IMR-90 (cell line): ENCODE measurements around the gene DNAJB5. TPM values are rescaled to one million over a fixed set of nuclear protein-coding genes. Genes with fewer than 3 reads are reported as not detected.

Experiments
- ATAC-seq: fragments of 200-7000 bp; cut with Tn5 transposase; 2 replicates; pipeline ENCODE4 v1.9.1; 2020; ENCODE audit warnings: low read depth, mild to moderate bottlenecking, moderate library complexity
- BruUV-seq: library from RNA; stranded (reverse); fragments of 400-500 nt; replicated peaks from 2 replicates; lab custom pipeline; 2021; lab: Mats Ljungman, UMichigan
- CTCF ChIA-PET: fragments of 300-600 bp; formaldehyde crosslinking; extraction: SDS; loops from one replicate; lab custom pipeline; 2021; ENCODE audit warnings: antibody characterized with exemption; lab: Yijun Ruan, JAX
- POLR2A ChIA-PET: fragments of 300-600 bp; sonication (Branson Sonifier 250); formaldehyde crosslinking; loops from one replicate; lab custom pipeline; 2022; ENCODE audit warnings: antibody characterized with exemption; ENCODE audit not compliant: unreplicated experiment; lab: Charles Lee
- DNase-seq: peaks from one replicate; pipeline ENCODE4 v3.0.0; 2013
- H2AFZ ChIP-seq: replicated peaks from 2 replicates; pipeline ENCODE3; 2013; ENCODE audit warnings: low read length, mild to moderate bottlenecking; ENCODE audit not compliant: poor library complexity
- H2AK5ac ChIP-seq: 2 replicates; pipeline ENCODE4 v1.6.1; 2013; ENCODE audit warnings: low read depth, low read length, inconsistent platforms
- H2AK9ac ChIP-seq: replicated peaks from 2 replicates; pipeline ENCODE3; 2013; ENCODE audit warnings: mild to moderate bottlenecking, low read depth, low read length, moderate library complexity; ENCODE audit not compliant: poor library complexity
- H2BK120ac ChIP-seq: 2 replicates; pipeline ENCODE4 v1.6.1; 2013; ENCODE audit warnings: low read depth, low read length, inconsistent platforms
- H2BK15ac ChIP-seq: 3 replicates; pipeline ENCODE4 v1.6.1; 2013; ENCODE audit warnings: low read depth, low read length, inconsistent platforms
- H2BK20ac ChIP-seq: 2 replicates; pipeline ENCODE4 v1.6.1; 2013; ENCODE audit warnings: low read depth, mild to moderate bottlenecking, inconsistent platforms, low read length, moderate library complexity
- H2BK5ac ChIP-seq: 2 replicates; pipeline ENCODE4 v1.6.1; 2013; ENCODE audit warnings: mild to moderate bottlenecking, low read depth, low read length, inconsistent platforms; ENCODE audit not compliant: poor library complexity, severe bottlenecking
- H3K14ac ChIP-seq: replicated peaks from 2 replicates; pipeline ENCODE4 v1.6.1; 2013; ENCODE audit warnings: low read depth, low read length, inconsistent platforms
- H3K18ac ChIP-seq: 2 replicates; pipeline ENCODE4 v1.6.1; 2013; ENCODE audit warnings: low read depth, low read length, control low read depth
- H3K23ac ChIP-seq: 2 replicates; pipeline ENCODE4 v1.6.1; 2013; ENCODE audit warnings: low read depth, low read length, inconsistent platforms
- H3K27ac ChIP-seq: 2 replicates; pipeline ENCODE4 v1.5.1; 2013; ENCODE audit warnings: mild to moderate bottlenecking, control low read depth, low read length; ENCODE audit not compliant: insufficient read depth
- H3K27me3 ChIP-seq: 2 replicates; pipeline ENCODE4 v1.6.1; 2013; ENCODE audit warnings: low read length; ENCODE audit not compliant: control insufficient read depth, insufficient read depth
- H3K36me3 ChIP-seq: 2 replicates; pipeline ENCODE4 v1.6.1; 2013; ENCODE audit warnings: low read length, mixed read lengths; ENCODE audit not compliant: control insufficient read depth, insufficient read depth
- H3K4ac ChIP-seq: 2 replicates; pipeline ENCODE4 v1.6.1; 2013; ENCODE audit warnings: low read depth, low read length, inconsistent platforms
- H3K4me1 ChIP-seq: 2 replicates; pipeline ENCODE4 v1.6.1; 2013; ENCODE audit warnings: low read length, mixed read lengths; ENCODE audit not compliant: control insufficient read depth, insufficient read depth
- H3K4me2 ChIP-seq: 2 replicates; pipeline ENCODE4 v1.6.1; 2013; ENCODE audit warnings: low read depth, mild to moderate bottlenecking, control low read depth, low read length, moderate library complexity
- H3K4me3 ChIP-seq: 2 replicates; pipeline ENCODE4 v1.5.1; 2013; ENCODE audit warnings: low read depth, mild to moderate bottlenecking, control low read depth, low read length, moderate library complexity; ENCODE audit not compliant: insufficient read depth
- H3K56ac ChIP-seq: 2 replicates; pipeline ENCODE4 v1.6.1; 2013; ENCODE audit warnings: low read length, inconsistent platforms; ENCODE audit not compliant: insufficient read depth; ENCODE audit errors: extremely low read depth
- H3K79me1 ChIP-seq, 2 experiments: 2 replicates each; pipeline ENCODE4 v1.6.1; 2013; ENCODE audit warnings: low read length in 2 of 2, inconsistent platforms in 1 of 2, low read depth in 1 of 2
- H3K9ac ChIP-seq: 2 replicates; pipeline ENCODE4 v1.6.1; 2013; ENCODE audit warnings: low read depth, low read length, control low read depth
- H3K9me1 ChIP-seq: 2 replicates; pipeline ENCODE4 v1.6.1; 2013; ENCODE audit warnings: low read length, inconsistent platforms; ENCODE audit not compliant: insufficient read depth
- H3K9me3 ChIP-seq: 2 replicates; pipeline ENCODE4 v1.6.1; 2013; ENCODE audit warnings: low read length; ENCODE audit not compliant: control insufficient read depth, insufficient read depth
- H4K20me1 ChIP-seq: 2 replicates; pipeline ENCODE4 v1.6.1; 2013; ENCODE audit warnings: low read length, inconsistent platforms; ENCODE audit not compliant: insufficient read depth
- H4K5ac ChIP-seq: 2 replicates; pipeline ENCODE4 v1.6.1; 2013; ENCODE audit warnings: mild to moderate bottlenecking, low read depth, low read length, control low read depth
- H4K8ac ChIP-seq, 2 experiments: 2 replicates each; pipeline ENCODE4 v1.6.1; 2013; ENCODE audit warnings: low read depth in 2 of 2, low read length in 2 of 2, control low read depth in 1 of 2, inconsistent platforms in 1 of 2
- H4K91ac ChIP-seq: 2 replicates; pipeline ENCODE4 v1.6.1; 2013; ENCODE audit warnings: low read depth, low read length, inconsistent platforms; ENCODE audit not compliant: insufficient read depth
- BHLHE40 ChIP-seq: fragments of 150-350 bp; IDR thresholded peaks from 2 replicates; pipeline ENCODE4 v1.6.1; 2016; ENCODE audit warnings: mild to moderate bottlenecking, low read depth, low read length
- CEBPB ChIP-seq: IDR thresholded peaks from 2 replicates; pipeline ENCODE4 v1.6.1; 2012; ENCODE audit warnings: low read depth, low read length, improper control_type of control experiment
- CHD1 ChIP-seq: IDR thresholded peaks from 2 replicates; pipeline ENCODE4 v1.6.1; 2012; ENCODE audit warnings: low read depth, low read length, improper control_type of control experiment
- CTCF ChIP-seq: conservative IDR thresholded peaks from 2 replicates; pipeline ENCODE4 v1.5.1; 2012; ENCODE audit warnings: mild to moderate bottlenecking, low read depth, low read length, improper control_type of control experiment
- ELK1 ChIP-seq: fragments of 150-350 bp; IDR thresholded peaks from 2 replicates; pipeline ENCODE4 v1.6.1; 2016; ENCODE audit warnings: low read depth, mild to moderate bottlenecking, low read length, moderate library complexity, borderline replicate concordance
- FOS ChIP-seq: fragments of 150-350 bp; IDR thresholded peaks from 2 replicates; pipeline ENCODE4 v1.6.1; 2016; ENCODE audit warnings: low read depth, low read length
- MAFK ChIP-seq: IDR thresholded peaks from 2 replicates; pipeline ENCODE4 v1.6.1; 2012; ENCODE audit warnings: low read depth, low read length, improper control_type of control experiment
- MAZ ChIP-seq: IDR thresholded peaks from 2 replicates; pipeline ENCODE4 v1.6.1; 2012; ENCODE audit warnings: low read depth, mild to moderate bottlenecking, low read length, improper control_type of control experiment, moderate library complexity, borderline replicate concordance
- MXI1 ChIP-seq: IDR thresholded peaks from 2 replicates; pipeline ENCODE4 v1.6.1; 2012; ENCODE audit warnings: low read depth, mild to moderate bottlenecking, low read length, moderate library complexity, borderline replicate concordance
- POLR2A ChIP-seq: IDR thresholded peaks from 2 replicates; pipeline ENCODE4 v1.6.1; 2012; ENCODE audit warnings: mild to moderate bottlenecking, low read depth, low read length
- RCOR1 ChIP-seq: IDR thresholded peaks from 2 replicates; pipeline ENCODE4 v1.6.1; 2012; ENCODE audit warnings: mild to moderate bottlenecking, low read length, improper control_type of control experiment; ENCODE audit not compliant: insufficient replicate concordance
- RFX5 ChIP-seq: IDR thresholded peaks from 2 replicates; pipeline ENCODE4 v1.8.0; 2012; ENCODE audit warnings: low read depth, mild to moderate bottlenecking, low read length, moderate library complexity
- USF2 ChIP-seq: fragments of 150-350 bp; IDR thresholded peaks from 2 replicates; pipeline ENCODE4 v1.6.1; 2017; ENCODE audit warnings: mild to moderate bottlenecking, antibody characterized with exemption, low read length, low read depth
- WGBS, 2 experiments: methylation state at CpG; one replicate each; pipeline versions ENCODE4 v1.1.5 to v1.1.7; 2013; ENCODE audit warnings: missing lambda C conversion rate in 2 of 2; ENCODE audit not compliant: insufficient read length in 1 of 2; ENCODE audit errors: extremely low coverage in 2 of 2; 5-methylcytosine and 5-hydroxymethylcytosine counted together
- dilution Hi-C: fragments of 300-500 bp; cut with HindIII; formaldehyde crosslinking; loops from one replicate; pipeline ENCODE4 v1.14.3; 2018; ENCODE audit warnings: low sequenced_read_pairs; ENCODE audit not compliant: unreplicated experiment
- in situ Hi-C: fragments of 300-500 bp; cut with MboI; formaldehyde crosslinking; loops from 3 replicates; pipeline ENCODE4 v1.14.3; 2019; ENCODE audit warnings: low sequenced_read_pairs, inconsistent platforms, mixed read lengths
- intact Hi-C: fragments of 100-400 bp; cut with micrococcal nuclease; formaldehyde crosslinking; loops from 2 replicates; pipeline ENCODE4 v1.10.0; 2022
- polyA plus RNA-seq, 3 experiments: library from polyadenylated mRNA; depleted of rRNA; stranded (reverse); fragments of >200 nt; gene quantifications; 2 replicates each; pipeline ENCODE4 v1.2.3, GENCODE V29; 2012; ENCODE audit warnings: low replicate concordance in 1 of 3
- total RNA-seq: library from RNA; depleted of rRNA; stranded (reverse); fragments of >200 nt; gene quantifications from 2 replicates; pipeline ENCODE4 v1.2.3, GENCODE V29; 2012

Gene DNAJB5
- total and polyA plus RNA-seq, 2 of the 4 experiments (the other 2 are of a cell fraction): 11.4 to 14.9 TPM

GRCh38 chr9:34964458-34964857 is 25.1 kb upstream of the DNAJB5 start:
- no peak overlapping the region for H4K5ac ChIP-seq
- no peaks in the 10 kb centered on the region for H3K4me1 ChIP-seq
- no peak overlapping the region for H2AFZ ChIP-seq
- H3K9ac ChIP-seq: no peak overlapping the region
- H2AK5ac ChIP-seq: no peak overlapping the region
- H3K56ac ChIP-seq: no peak overlapping the region
- intact Hi-C loops: loop anchor here (10.0 kb wide), 1 partner anchor 210 kb away; no protein-coding TSS in a partner anchor
- CTCF ChIA-PET: no interaction called here
- no peak overlapping the region for H3K18ac ChIP-seq
- H2BK15ac ChIP-seq: no peak overlapping the region
- no peak overlapping the region for H2BK20ac ChIP-seq
- H4K20me1 ChIP-seq: no peaks in the 10 kb centered on the region
- BruUV-seq: no TSS peak
- no peak overlapping the region for H4K8ac ChIP-seq
- H4K91ac ChIP-seq: no peak overlapping the region
- in situ Hi-C loops: no loop called here
- H2AK9ac ChIP-seq: no peak overlapping the region
- no peak overlapping the region for H3K4ac ChIP-seq
- no peak overlapping the region for H3K23ac ChIP-seq
- H3K27me3 ChIP-seq: peaks cover 47% of the 10 kb centered on the region
- dilution Hi-C loops: no loop called here
- ATAC-seq (no peak), DNase-seq (no peak)
- H3K79me1 ChIP-seq: no peaks in the 10 kb centered on the region
- no peak overlapping the region for H3K27ac ChIP-seq
- H3K4me3 ChIP-seq: no peak overlapping the region
- TF ChIP-seq MAFK (no peak), ELK1 (no peak), CEBPB (no peak), CTCF (no peak), RCOR1 (no peak), USF2 (no peak), MAZ (no peak), RFX5 (no peak), BHLHE40 (no peak), CHD1 (no peak), MXI1 (no peak), POLR2A (no peak), FOS (no peak)
- no peaks in the 10 kb centered on the region for H3K36me3 ChIP-seq
- 42% methylated on average over 2 of the region's 3 CpGs; no CpG with 5 or more reads in 1 of the 2 experiments for WGBS, 2 experiments
- H3K9me1 ChIP-seq: no peaks in the 10 kb centered on the region
- no peak overlapping the region for H2BK5ac ChIP-seq
- H3K4me2 ChIP-seq: no peak overlapping the region
- no peak overlapping the region for H2BK120ac ChIP-seq
- no peak overlapping the region for H3K14ac ChIP-seq
- no peaks in the 10 kb centered on the region for H3K9me3 ChIP-seq
- POLR2A ChIA-PET: no interaction called here
